GM18505 (cell line): Measurements from ENCODE around the gene DOK7.
"Not testable (repeated sequence)": the region's sequence is repeated elsewhere in the genome, so short reads cannot be mapped to it uniquely, and the experiment has no call there.

Source experiments
- ATAC-seq: cut with Tn5 transposase; IDR thresholded peaks from one replicate; pipeline ENCODE4 v1.9.1; 2021; ENCODE audit not compliant: unreplicated experiment
- POLR2A ChIP-seq: IDR thresholded peaks from 4 replicates; pipeline ENCODE4 v1.6.1; 2011; ENCODE audit warnings: borderline replicate concordance; ENCODE audit not compliant: insufficient read depth, insufficient read length; ENCODE audit errors: extremely low read depth

The DOK7 gene

DNA sequence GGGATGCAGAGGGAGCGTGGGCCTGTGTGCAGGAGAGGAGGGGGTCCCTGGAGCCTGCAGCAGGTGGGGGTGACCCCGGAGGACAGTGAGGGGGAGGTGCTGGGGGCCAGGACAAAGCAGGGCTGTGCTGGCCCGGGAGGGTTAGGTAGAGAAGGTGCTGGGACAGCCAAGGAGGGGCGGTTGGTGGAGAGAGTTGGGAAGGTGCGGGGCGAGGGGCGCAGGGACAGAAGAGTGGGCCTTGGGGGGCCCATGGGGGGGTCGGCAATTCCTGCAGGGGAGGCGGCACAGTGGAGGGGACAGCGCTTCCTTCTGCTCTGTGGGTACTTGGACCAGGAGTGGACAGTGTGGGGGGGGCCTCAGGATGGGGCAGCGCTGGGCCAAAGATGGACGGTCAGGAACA lies 36.6 kb downstream of the DOK7 start:
- no peak for TF ChIP-seq POLR2A

DNA sequence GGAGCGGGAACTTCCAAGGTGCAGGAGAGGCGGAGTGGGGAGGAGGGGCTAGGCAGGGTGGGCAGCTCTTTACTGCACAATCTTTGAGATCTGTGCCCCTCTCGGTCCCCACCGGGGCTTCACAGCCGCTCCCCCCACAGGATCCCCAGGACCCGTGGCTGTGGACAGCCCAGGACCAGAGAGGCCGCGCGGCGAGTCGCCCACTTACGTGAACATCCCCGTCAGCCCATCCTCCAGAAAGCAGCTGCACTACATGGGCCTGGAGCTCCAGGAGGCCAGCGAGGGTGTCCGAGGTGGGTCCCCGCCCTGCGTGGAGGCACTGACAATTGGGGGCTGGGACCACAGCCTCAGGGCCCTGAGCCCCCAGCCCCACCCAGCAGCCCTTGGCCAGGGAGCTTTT lies 37.0 kb downstream of the DOK7 start:
- no peak for TF ChIP-seq POLR2A
- ATAC-seq: no peak

More for the DNA sequence above, 36.6 kb downstream of the DOK7 start:
- no peak for ATAC-seq

DNA sequence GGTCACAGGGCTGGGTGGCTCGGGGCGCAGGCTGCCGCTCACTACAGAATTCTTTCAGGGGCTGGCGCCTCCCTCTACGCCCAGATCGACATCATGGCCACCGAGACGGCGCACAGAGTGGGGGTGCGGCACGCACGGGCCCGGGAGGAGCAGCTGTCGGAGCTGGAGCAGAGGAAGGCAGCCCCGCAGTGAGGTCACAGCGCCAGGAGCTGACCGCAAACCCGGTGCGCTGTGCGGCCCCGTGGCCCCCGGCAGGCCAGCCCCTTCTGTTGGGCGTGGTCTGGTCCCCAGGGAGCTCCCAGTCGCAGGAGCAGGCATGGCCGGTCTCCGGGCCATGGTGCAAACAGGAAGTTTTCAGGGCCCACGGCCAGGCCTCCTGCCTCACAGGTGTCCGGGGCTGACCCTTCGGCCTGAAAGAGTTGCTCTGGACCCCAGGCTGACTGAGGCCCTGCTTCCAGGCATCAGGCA lies 37.6 kb downstream of the DOK7 start:
- TF ChIP-seq POLR2A: no peak
- ATAC-seq: no peak

DNA sequence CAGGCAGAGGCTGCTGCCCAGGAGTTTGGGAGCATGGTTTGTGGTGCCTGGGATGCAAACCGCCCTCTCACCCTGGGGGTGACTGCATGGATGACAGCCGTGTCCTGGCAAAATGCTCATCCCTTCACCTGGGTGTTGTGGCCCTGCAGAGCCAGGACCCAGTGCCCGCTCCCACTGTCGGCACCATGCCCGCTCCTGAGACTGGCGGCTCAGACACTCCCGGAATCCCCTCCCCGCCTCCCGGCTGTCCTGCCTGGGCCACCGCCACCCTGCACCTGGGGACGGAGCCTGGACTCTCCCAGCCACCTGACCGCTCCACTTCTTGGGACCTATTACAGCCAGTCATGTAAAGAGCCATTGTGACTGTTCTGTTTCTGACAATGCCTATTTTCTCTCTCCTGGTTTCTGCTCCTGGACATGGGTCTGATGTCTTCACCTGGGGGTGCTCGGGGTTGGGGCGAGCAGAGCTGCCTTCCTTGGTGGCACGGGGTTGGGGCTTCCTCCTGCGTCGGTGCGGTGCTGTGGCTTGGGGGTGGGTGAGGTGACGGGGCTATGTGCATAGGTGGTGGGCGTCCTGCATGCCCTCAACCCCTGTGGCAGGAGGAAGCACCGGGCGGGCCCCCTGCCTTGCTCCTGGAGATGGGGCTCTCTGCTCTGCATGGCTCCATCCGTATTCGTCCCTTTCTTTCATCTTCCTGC lies 38.2 kb downstream of the DOK7 start:
- TF ChIP-seq POLR2A: no peak
- no peak for ATAC-seq

DNA sequence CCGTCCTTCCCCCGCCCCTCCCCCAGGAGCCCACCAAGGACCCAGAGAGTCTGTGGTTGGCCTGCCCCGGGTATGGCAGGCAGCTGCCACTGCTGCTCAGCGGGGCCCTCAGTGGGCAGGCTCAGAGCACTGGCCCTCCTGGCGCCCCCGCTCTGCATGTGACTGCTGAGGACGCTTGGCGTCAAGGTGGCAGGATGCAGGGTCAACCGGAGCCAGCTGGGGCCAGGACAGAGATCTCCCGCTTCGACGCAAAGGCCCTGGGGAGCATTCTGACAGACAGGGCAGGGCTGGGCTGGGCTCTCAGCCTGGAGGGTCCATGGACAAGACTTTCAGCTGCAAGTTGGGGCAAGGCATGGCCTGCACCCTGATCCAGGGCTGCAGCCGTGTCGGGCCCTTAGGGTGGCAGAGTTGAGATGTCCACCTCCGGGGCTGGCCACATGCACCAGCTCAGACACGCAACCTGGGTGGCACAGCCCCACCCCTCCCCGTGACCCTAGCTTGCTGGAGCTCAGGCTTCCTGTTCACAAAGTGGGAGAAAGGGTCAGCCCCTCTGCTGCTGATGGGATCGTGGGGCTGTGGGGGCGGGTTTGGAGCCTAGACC lies 38.8 kb downstream of the DOK7 start:
- TF ChIP-seq POLR2A: no peak
- no peak for ATAC-seq

DNA sequence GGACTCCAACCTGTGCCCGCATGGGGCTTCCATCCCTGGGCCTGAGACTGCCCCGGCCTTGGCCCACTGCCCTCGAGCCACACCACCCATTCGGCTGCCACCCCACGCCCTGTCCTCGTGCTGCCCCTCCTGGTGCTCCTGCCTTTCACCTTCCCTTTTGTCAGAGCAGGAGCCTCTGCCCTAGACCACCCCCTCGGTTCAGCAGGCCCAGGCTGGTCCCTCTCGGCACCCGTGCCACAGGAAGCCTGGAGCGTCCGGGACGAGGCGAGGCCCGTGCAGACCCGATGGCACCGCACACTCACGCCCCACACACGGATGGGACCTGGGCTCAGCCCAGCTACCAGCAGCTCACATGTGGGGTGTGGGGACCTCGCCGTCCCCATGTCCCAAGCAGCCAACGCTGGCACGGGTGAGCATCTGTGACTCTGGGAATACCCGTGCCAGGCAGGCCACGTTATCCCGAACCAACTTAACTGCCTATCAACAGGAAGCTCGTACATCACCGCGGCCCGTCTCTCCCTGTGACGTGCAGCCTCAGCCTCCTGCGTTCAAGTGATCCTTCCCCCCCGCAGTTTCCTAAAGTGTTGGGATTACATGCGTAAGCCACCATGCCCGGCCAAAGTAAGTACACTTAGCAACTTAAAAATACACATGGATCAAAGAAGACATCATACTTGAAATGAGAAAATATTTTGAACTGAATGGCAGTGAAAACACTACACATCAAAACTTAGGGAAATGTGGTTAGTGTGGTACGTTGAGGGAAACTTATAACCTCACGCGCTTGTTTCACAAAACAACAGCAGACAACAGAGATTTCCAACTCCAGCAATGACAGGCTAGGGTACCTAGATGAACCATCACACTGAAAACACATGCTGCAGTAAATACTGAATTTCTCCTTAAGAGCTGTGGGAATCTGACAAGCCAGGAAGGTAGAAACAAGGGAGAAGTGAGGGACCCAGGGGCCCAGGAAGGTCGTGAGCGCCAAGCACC lies 40.1 kb downstream of the DOK7 start:
- TF ChIP-seq POLR2A: no peak
- no peak for ATAC-seq

DNA sequence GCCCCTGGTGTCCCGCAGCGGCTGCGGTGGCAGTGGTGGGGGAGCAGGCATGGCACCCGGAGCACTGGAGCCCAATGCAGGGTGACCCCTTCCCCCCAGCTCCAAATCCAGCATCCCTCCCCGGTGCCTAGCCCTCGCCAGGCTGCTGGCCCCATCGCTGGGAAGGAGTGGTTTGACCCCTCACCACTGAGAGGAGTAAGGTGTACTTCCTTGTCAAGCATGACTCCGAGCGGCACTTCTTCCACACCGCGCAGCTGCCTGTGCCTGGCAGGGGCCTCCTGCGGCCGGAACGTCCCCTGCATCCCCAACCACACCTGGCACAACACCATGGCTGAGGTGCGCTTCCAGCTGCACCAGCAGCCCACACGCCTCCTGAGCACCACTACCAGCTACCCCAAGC lies 42.1 kb downstream of the DOK7 start:
- no peak for ATAC-seq
- TF ChIP-seq POLR2A: no peak

DNA sequence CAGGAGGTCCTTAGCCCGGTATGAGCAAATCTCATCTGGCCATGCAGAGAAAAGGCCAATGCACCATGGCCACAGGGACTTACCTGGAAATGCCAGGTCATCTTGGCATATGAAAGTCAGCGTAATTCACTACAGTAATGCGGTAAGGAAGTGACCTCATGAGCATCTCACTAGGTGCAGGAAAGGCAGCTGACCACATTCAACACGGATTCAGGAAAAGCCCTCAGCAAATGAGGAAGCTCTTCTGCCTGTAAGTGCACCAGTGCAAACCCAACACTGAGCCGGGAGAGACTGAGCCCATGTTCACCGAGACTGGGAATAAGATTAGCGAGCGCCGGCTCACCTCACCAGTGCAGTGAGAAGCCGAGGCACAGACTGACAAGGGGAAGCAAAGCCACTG lies 45.4 kb downstream of the DOK7 start:
- no peak for ATAC-seq
- no peak for TF ChIP-seq POLR2A

DNA sequence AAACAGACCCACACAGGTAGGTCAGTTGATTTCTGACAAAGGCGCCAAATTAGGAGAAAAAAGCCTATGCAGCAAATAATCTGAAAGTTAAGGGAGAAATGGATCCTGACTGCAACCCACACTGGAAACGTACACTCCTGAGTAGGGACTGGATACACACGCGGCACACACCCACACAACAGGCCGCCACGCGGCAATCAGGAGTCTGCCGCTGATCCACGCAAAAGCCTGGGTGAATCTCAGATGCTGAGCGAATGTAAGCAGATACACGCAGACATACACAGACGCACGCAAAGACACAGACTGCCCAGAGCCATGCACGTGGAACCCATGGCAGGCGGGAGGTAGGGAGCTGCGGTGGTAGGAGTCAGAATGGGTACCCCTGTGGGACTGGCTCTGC lies 47.4 kb downstream of the DOK7 start:
- ATAC-seq: no peak
- TF ChIP-seq POLR2A: no peak

DNA sequence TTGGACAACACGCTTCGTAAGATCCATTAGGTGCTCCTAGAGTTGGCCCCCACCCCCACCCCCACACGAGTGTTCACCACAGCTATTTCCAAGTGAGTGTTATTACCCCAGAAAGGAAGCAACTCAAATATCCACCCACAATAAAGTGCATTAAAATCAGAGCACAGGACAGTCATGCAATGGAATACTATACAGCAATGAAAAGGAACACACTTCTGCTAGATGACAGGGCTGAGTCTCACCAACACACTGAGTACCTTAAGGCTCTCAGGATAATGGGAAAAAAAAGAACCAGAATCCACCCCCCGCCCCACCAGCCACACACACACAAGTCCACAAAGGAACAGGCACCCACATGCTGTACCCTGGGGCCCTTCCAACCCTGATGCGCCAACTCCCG lies 48.1 kb downstream of the DOK7 start:
- no peak for TF ChIP-seq POLR2A
- no peak for ATAC-seq

DNA sequence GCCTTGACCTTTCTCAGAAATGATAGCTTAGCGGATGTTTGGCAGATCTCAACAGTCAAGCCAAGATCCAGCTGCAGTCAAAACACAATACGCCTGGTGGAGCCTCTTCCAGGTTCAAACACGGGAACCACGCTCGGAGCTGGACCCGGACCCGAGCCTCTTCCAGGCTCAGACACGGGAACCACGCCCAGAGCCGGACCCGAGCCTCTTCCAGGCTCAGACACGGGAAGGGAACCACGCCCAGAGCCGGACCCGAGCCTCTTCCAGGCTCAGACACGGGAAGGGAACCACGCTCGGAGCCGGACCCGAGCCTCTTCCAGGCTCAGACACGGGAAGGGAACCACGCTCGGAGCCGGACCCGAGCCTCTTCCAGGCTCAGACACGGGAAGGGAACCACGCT lies 48.5 kb downstream of the DOK7 start:
- not testable (repeated sequence) for ATAC-seq

DNA sequence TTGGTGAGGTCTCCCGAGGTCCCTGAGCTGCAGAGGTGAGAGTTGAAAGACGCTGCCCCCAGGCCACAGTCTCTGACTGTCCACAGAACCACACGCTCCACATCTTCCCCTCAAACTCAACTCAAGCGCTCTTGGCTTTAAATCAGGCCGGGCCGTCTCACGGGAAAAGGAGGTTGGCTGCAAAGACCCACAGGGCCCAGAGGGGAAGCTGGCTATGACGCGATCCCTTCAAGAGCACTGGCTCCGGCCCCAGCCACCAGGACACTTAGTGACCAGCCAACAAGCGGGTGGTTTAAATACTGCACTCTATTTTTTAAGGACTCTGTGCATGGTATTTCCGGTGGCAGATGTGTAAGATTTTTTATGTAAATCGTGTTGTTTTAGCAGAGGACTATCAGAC lies 49.2 kb downstream of the DOK7 start:
- no peak for TF ChIP-seq POLR2A
- no peak for ATAC-seq

DNA sequence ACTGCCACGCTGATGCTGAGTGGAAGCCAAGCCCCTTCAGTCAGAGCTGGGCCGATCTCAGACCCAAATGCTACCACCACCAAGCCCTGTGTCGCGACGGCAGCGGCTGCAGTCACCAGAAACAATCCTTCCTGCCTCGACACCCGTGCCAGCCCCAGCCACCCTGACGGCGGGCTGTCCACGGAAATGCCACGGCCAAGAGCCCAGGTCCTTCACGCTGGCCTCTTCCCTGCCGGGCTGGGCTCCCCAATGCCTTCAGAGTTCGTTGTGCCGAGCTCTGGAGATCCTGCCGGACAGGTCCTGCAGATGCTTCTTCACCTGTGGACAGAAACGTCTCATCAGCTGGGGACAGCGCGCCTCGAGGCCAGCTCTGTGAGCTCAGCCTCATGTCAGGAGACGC lies 49.6 kb downstream of the DOK7 start:
- no peak for ATAC-seq
- no peak for TF ChIP-seq POLR2A
